Uterus (tissue), 4 donors: ENCODE measurements around the gene PNKD. TPM values are rescaled to one million over a fixed set of nuclear protein-coding genes. Genes with fewer than 3 reads are reported as not detected.

Source experiments
- DNase-seq, 2 donors: peaks; one replicate each; pipeline ENCODE4 v3.0.0-alpha.2; 2019 to 2020
- H3K27ac ChIP-seq, 2 donors: fragments of 200-600 bp; sonication (generic); 1 replicate in 1 of 2; 2 replicates in 1 of 2; pipeline ENCODE4 v1.5.1; 2016 to 2018
- H3K27me3 ChIP-seq, 2 donors: fragments of 200-600 bp; sonication (generic); one replicate each; pipeline ENCODE4 v1.5.1; 2018 to 2019; ENCODE audit warnings: control low read depth in 1 of 2
- H3K36me3 ChIP-seq, 2 donors: fragments of 200-600 bp; sonication (generic); one replicate each; pipeline ENCODE4 v1.5.1; 2019; ENCODE audit warnings: control low read depth in 1 of 2
- H3K4me1 ChIP-seq, 2 donors: fragments of 200-600 bp; sonication (generic); one replicate each; pipeline ENCODE4 v1.5.1; 2018 to 2019; ENCODE audit warnings: control low read depth in 1 of 2
- H3K4me3 ChIP-seq, 2 donors: fragments of 200-600 bp; sonication (generic); 1 replicate in 1 of 2; 2 replicates in 1 of 2; pipeline ENCODE4 v1.5.1; 2018 to 2019; ENCODE audit warnings: mild to moderate bottlenecking in 1 of 2
- H3K9me3 ChIP-seq, 2 donors: fragments of 200-600 bp; sonication (generic); one replicate each; pipeline ENCODE4 v1.5.1; 2019; ENCODE audit warnings: control low read depth in 1 of 2
- POLR2A ChIP-seq, 2 donors: fragments of 450-650 bp; IDR thresholded peaks; one replicate each; pipeline ENCODE4 v1.6.1; 2016; ENCODE audit warnings: antibody characterized with exemption in 2 of 2, mild to moderate bottlenecking in 1 of 2, moderate library complexity in 1 of 2
- intact Hi-C: fragments of 100-400 bp; cut with DNase I; formaldehyde crosslinking; loops from one replicate; pipeline ENCODE4 v1.15.1; 2023; ENCODE audit warnings: low total_unique reads
- total RNA-seq, 4 donors: library from RNA; depleted of rRNA in 3 of 4; stranded (reverse); fragments of >200 nt in 3 of 4; gene quantifications; one replicate each; pipeline versions ENCODE4 v1.1.0 to v1.2.4, GENCODE V29; 2014 to 2023
- TF ChIP-seq, protein P1 (sequence below), 4 experiments: fragments of 200-600 bp in 2 of 4; fragments of 450-650 bp in 2 of 4; sonication (generic) in 2 of 4; IDR thresholded peaks; one replicate each; pipeline ENCODE4 v1.5.1; 2016 to 2019; ENCODE audit warnings: antibody characterized with exemption in 4 of 4, mild to moderate bottlenecking in 2 of 4, moderate library complexity in 1 of 4
- donor health status: DM: yes; HTN: yes; CAD: no.

The PNKD gene
- total RNA-seq, 4 donors from 2014 or later, result 11.8 to 47.8 (median 31.7) TPM

DNA sequence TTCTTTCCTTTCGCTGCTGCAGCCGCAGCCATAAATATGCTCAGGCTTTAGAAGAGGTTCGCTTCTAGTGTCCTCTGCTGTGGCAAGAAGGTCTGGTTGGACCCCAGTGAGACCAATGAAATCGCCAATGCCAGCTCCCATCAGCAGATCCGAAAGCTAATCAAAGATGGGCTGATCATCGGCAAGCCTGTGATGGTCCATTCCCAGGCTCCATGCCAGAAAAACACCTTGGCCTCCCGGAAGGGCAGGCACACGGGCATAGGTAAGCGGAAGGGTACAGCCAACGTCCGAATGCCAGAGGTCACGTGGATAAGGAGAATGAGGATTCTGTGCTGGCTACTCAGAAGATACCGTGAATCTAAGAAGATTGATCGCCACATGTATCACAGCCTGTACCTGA is 83.7 kb downstream of the PNKD start:
- H3K4me3 ChIP-seq, result no peak overlapping the region
- H3K27me3 ChIP-seq, result no peaks in the 10 kb centered on the region
- peaks cover 0 to 5% of the 10 kb centered on the region in 2 donors for H3K4me1 ChIP-seq
- no peaks in the 10 kb centered on the region for H3K36me3 ChIP-seq
- intact Hi-C loops, result loop anchor here (10.0 kb wide), 1 partner anchor 49 kb away; no protein-coding TSS in a partner anchor
- TF ChIP-seq POLR2A (IDR thresholded peaks at IDR 0.05), result no peak
- no peak overlapping the region for H3K27ac ChIP-seq
- H3K9me3 ChIP-seq, result no peaks in the 10 kb centered on the region
- DNase-seq, result no peak

DNA sequence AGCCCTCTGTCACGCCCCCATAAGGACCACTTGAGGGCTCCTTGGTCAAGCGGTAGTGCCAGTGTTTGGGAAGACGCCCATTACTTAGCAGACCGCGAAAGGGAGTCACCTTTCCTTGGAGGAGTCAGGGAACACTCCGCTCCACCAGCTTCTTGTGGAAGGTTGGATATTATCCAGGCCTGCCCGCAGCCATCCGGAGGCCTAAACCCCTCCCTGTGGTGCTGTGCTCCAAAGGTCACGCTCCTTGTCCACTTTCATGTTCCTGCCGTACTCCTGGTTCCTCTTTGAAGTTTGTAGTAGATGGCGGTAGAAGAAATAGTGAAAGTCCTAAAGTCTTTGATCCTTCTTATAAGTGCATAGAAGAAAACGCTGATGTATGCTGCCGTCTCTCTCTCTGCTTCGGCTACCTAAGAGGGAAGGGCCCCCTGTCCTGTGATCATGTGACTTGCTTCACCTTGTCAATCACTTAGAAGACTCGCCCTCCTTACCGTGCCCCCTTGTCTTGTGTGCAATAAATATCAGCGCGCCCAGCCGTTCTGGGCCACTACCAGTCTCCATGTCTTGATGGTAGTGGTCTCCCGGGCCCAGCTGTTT is 84.6 kb downstream of the PNKD start:
- no peaks in the 10 kb centered on the region for H3K27me3 ChIP-seq
- H3K4me3 ChIP-seq, result no peak overlapping the region
- no peak for DNase-seq
- intact Hi-C loops, result loop anchor here (10.0 kb wide), 1 partner anchor 50 kb away; no protein-coding TSS in a partner anchor
- H3K4me1 ChIP-seq, result peaks cover 0 to 5% of the 10 kb centered on the region in 2 donors
- no peaks in the 10 kb centered on the region for H3K36me3 ChIP-seq
- no peak for TF ChIP-seq POLR2A (IDR thresholded peaks at IDR 0.05)
- TF ChIP-seq, protein P1, sequence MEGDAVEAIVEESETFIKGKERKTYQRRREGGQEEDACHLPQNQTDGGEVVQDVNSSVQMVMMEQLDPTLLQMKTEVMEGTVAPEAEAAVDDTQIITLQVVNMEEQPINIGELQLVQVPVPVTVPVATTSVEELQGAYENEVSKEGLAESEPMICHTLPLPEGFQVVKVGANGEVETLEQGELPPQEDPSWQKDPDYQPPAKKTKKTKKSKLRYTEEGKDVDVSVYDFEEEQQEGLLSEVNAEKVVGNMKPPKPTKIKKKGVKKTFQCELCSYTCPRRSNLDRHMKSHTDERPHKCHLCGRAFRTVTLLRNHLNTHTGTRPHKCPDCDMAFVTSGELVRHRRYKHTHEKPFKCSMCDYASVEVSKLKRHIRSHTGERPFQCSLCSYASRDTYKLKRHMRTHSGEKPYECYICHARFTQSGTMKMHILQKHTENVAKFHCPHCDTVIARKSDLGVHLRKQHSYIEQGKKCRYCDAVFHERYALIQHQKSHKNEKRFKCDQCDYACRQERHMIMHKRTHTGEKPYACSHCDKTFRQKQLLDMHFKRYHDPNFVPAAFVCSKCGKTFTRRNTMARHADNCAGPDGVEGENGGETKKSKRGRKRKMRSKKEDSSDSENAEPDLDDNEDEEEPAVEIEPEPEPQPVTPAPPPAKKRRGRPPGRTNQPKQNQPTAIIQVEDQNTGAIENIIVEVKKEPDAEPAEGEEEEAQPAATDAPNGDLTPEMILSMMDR (IDR thresholded peaks at IDR 0.05), result no peak
- H3K27ac ChIP-seq, result no peak overlapping the region
- no peaks in the 10 kb centered on the region for H3K9me3 ChIP-seq

DNA sequence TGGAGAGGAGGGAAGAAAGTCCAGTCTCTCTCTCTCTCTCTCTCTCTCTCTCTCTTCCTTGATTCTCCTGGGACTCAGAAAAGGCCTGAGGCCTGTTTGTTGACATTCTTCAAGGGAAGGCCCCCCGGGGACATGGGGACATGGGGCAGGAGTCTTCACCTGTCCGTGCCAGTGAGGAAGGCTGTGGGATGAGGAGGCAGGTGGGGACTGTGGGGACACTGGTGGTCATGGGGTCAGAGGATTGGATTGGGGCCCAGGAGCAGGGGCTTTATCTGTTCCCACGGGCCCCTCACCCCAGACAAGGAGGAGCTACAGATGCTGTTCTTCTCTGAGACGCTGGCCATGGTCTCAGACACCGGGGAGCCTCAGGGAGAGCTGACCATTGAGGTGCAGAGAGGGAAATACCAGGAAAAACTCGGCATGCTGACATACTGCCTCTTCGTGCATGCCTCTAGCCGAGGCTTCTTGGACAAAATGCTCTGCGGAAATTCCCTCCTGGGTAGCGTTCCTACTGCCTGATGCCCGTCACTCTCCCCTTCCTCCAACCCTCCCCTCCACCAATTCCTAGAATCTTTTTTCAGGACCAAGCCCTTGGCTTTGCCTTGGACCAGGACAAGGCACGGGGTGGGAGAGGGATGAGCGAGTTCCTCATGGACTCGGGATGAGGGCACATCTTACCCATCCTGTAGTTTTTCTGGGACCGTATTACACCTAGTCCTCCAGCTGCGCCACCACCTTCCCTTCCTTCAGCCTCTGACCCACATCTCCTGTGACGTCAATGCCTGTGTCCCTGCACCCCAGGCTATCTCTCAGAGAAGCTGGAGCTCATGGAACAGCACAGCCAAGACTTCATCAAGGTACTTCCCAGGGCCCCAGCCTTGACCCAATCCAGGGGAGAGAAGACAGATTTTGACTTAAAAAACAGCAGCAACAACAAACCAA is 87.2 kb downstream of the PNKD start:
- H3K27me3 ChIP-seq, result no peaks in the 10 kb centered on the region
- H3K27ac ChIP-seq, result no peak overlapping the region
- H3K4me1 ChIP-seq, result peaks cover 0 to 5% of the 10 kb centered on the region in 2 donors
- H3K36me3 ChIP-seq, result no peaks in the 10 kb centered on the region
- H3K9me3 ChIP-seq, result no peaks in the 10 kb centered on the region
- no peak for TF ChIP-seq POLR2A (IDR thresholded peaks at IDR 0.05)
- TF ChIP-seq, protein P1 (IDR thresholded peaks at IDR 0.05), result no peak
- intact Hi-C loops, result loop anchor here (10.0 kb wide), 1 partner anchor 53 kb away; no protein-coding TSS in a partner anchor
- no peak overlapping the region for H3K4me3 ChIP-seq
- no peak for DNase-seq

DNA sequence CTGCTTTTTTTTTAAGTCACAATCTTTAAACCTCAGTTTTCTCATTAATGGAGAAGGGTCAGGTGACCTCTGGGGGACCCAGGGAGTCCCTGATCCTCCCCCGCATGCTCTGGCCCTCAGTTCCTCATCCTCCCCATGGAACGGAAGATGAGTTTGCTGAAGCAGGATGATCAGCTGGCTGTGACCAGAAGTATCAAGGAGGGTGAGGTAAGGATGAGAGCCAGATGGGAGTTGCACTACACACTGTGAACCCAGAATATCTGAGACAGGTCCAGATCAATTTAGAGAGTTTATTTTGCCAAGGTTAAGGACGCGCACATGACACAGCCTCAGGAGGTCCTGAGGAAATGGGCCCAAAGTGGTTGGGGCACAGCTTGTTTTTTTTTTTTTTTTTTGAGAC is 90.1 kb downstream of the PNKD start:
- Histone ChIP-seq H3K4me3 (no peak overlapping the region), H3K27me3 (no peaks in the 10 kb centered on the region), H3K36me3 (no peaks in the 10 kb centered on the region), H3K27ac (no peak overlapping the region), H3K4me1 (peaks cover 0 to 5% of the 10 kb centered on the region in 2 donors), H3K9me3 (no peaks in the 10 kb centered on the region)
- intact Hi-C loops, result no loop called here
- DNase-seq, result no peak
- TF ChIP-seq, protein P1 (IDR thresholded peaks at IDR 0.05), result no peak
- no peak for TF ChIP-seq POLR2A (IDR thresholded peaks at IDR 0.05)

DNA sequence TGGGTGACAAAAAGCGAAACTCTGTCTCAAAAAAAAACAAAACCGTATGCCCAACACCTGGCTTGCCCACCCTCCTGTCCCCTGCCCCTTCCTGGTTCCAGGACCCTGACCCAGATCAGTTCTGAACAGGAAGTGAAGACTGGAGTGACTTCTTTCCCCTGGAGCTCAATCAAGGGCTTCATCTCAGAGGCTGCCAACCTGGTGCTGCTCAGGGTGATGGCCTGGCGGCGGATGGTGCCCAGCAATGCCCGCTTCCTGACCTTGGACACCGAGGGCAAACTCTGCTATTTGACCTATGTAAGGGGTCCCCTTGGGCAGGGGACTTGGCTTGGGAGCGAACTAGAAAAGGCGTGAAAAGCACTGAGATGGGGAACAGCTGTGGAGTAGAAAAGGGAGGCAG is 92.3 kb downstream of the PNKD start:
- Histone ChIP-seq H3K27ac (no peak overlapping the region), H3K36me3 (no peaks in the 10 kb centered on the region), H3K4me3 (no peak overlapping the region), H3K9me3 (peaks cover 0 to 4% of the 10 kb centered on the region in 2 donors), H3K4me1 (no peaks in the 10 kb centered on the region), H3K27me3 (no peaks in the 10 kb centered on the region)
- no peak for DNase-seq
- intact Hi-C loops, result no loop called here
- TF ChIP-seq POLR2A (IDR thresholded peaks at IDR 0.05), result no peak
- TF ChIP-seq, protein P1 (IDR thresholded peaks at IDR 0.05), result no peak
